BLaER1 treated with 17β-estradiol and CSF1 and Interleukin-3, amounts not matched to agents 10 nM and 100 nM (cell line): ENCODE results near the gene TMEM170B.

ENCODE experiments used
- H3K27ac ChIP-seq, 11 experiments: shearing (Covaris generic); formaldehyde crosslinking; 2 replicates each; pipeline ENCODE4 v1.8.1; 2022
- H3K27me3 ChIP-seq, 11 experiments: shearing (Covaris generic); formaldehyde crosslinking; 2 replicates each; pipeline ENCODE4 v1.8.1; 2022
- H3K36me3 ChIP-seq, 11 experiments: shearing (Covaris generic); formaldehyde crosslinking; 2 replicates each; pipeline ENCODE4 v1.8.1; 2022
- H3K4me1 ChIP-seq, 10 experiments: shearing (Covaris generic); formaldehyde crosslinking; 2 replicates each; pipeline ENCODE4 v1.8.1; 2022
- H3K4me2 ChIP-seq, 11 experiments: shearing (Covaris generic); formaldehyde crosslinking; 2 replicates each; pipeline ENCODE4 v1.8.1; 2022
- H3K4me3 ChIP-seq, 10 experiments: shearing (Covaris generic); formaldehyde crosslinking; 2 replicates each; pipeline ENCODE4 v1.8.1; 2022
- H3K9ac ChIP-seq, 11 experiments: shearing (Covaris generic); formaldehyde crosslinking; 2 replicates each; pipeline ENCODE4 v1.8.1; 2022
- H3K9me3 ChIP-seq, 11 experiments: shearing (Covaris generic); formaldehyde crosslinking; replicated peaks in 1 of 11; 2 replicates each; pipeline ENCODE4 v1.8.1; 2022
- H4K20me1 ChIP-seq, 11 experiments: shearing (Covaris generic); formaldehyde crosslinking; 2 replicates each; pipeline ENCODE4 v1.8.1; 2022
- Cebpa-rat ChIP-seq, 11 experiments: shearing (Covaris generic); IDR thresholded peaks; 2 replicates each; pipeline ENCODE4 v1.8.1; 2022

The TMEM170B gene

DNA sequence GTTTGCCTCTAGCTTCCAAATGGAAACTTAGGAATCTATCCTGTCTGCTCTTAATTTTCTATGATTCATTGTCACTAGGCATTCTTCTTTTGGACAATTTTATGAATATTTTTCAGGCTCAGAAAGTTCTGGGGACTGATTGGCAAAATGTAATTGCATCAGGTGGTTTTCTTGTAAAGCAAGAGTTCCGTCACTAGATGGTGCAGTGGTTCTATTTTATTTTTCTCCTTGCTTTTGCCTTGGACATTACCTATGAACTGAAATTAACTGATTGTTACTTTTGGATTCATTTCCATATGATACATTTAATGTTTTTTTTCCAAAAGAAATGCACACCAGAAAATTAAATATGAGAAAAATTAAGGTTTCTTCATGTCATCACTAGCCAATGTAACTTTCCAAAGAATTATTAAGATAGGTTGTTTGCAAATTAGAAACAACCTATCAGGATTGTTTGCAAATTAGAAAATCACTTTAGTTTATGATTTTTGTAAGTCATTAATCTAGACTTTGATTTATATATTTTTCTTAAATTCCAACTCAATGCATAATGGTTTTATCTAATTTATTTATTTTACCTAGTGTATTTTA is 48.0 kb downstream of the TMEM170B start:
- Histone ChIP-seq H3K9ac (no peak overlapping the region), H3K27me3 (no peaks in the 10 kb centered on the region)
- no peak for TF ChIP-seq Cebpa-rat (IDR thresholded peaks at IDR 0.05)

GRCh38 chr6:11586117-11586516 is 48.6 kb downstream of the TMEM170B start:
- peaks cover 0 to 13% (median 0%) of the 10 kb centered on the region in 10 experiments; a peak in 5 of 20 replicates for H3K4me1 ChIP-seq
- H3K36me3 ChIP-seq = no peaks in the 10 kb centered on the region
- TF ChIP-seq Cebpa-rat (IDR thresholded peaks at IDR 0.05) = no peak
- no peaks in the 10 kb centered on the region; a peak in 1 of 22 replicates for H3K9me3 ChIP-seq
- no peaks in the 10 kb centered on the region for H3K27me3 ChIP-seq
- no peak overlapping the region for H3K4me3 ChIP-seq
- H4K20me1 ChIP-seq = no peaks in the 10 kb centered on the region
- no peak overlapping the region for H3K27ac ChIP-seq
- no peak overlapping the region for H3K9ac ChIP-seq
- no peak overlapping the region for H3K4me2 ChIP-seq

More for the DNA sequence above, 48.0 kb downstream of the TMEM170B start:
- Histone ChIP-seq H3K4me2 (no peak overlapping the region), H3K4me1 (peaks cover 0 to 19% (median 0%) of the 10 kb centered on the region in 10 experiments; a peak in 5 of 20 replicates), H3K36me3 (no peaks in the 10 kb centered on the region), H3K9me3 (no peaks in the 10 kb centered on the region), H4K20me1 (no peaks in the 10 kb centered on the region), H3K4me3 (no peak overlapping the region), H3K27ac (no peak overlapping the region)

GRCh38 chr6:11586536-11586935 is 49.0 kb downstream of the TMEM170B start:
- no peaks in the 10 kb centered on the region for H3K36me3 ChIP-seq
- TF ChIP-seq Cebpa-rat (IDR thresholded peaks at IDR 0.05) = no peak
- peaks cover 0 to 2% (median 0%) of the 10 kb centered on the region in 11 experiments; a peak in 1 of 22 replicates for H3K9me3 ChIP-seq
- H3K4me2 ChIP-seq = no peak overlapping the region
- no peak overlapping the region for H3K27ac ChIP-seq
- no peak overlapping the region for H3K4me3 ChIP-seq
- no peaks in the 10 kb centered on the region for H3K27me3 ChIP-seq
- no peaks in the 10 kb centered on the region for H4K20me1 ChIP-seq
- H3K4me1 ChIP-seq = peaks cover 0 to 9% (median 0%) of the 10 kb centered on the region in 10 experiments; a peak in 2 of 20 replicates
- H3K9ac ChIP-seq = no peak overlapping the region; a peak in 1 of 22 replicates

DNA sequence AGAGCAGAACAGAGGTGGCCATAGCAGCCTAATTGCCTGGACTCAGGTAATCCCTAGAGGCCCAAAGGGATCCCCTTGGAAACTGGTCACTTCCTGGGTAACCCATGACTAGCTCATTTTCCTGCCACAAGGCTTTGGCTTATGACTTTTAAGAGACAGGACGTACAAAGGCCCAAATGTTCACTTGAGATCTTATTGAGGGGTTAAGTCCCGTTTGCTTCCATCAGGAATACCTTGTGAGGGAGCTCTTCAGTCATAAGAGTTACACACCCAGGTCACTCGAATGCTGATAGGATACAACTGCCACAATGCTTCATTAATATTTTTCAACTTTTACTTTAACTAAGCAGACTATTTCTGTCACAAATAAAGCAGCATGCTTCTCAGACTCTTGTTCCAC is 51.7 kb downstream of the TMEM170B start:
- Histone ChIP-seq H3K27ac (no peak overlapping the region), H3K9me3 (peaks cover 0 to 4% (median 0%) of the 10 kb centered on the region in 11 experiments; a peak in 1 of 22 replicates), H3K4me2 (no peak overlapping the region), H3K4me3 (no peak overlapping the region), H3K9ac (no peak overlapping the region), H3K27me3 (no peaks in the 10 kb centered on the region), H3K4me1 (peaks cover 0 to 6% (median 0%) of the 10 kb centered on the region in 10 experiments; a peak in 1 of 20 replicates), H3K36me3 (no peaks in the 10 kb centered on the region), H4K20me1 (no peaks in the 10 kb centered on the region)
- no peak for TF ChIP-seq Cebpa-rat (IDR thresholded peaks at IDR 0.05)

DNA sequence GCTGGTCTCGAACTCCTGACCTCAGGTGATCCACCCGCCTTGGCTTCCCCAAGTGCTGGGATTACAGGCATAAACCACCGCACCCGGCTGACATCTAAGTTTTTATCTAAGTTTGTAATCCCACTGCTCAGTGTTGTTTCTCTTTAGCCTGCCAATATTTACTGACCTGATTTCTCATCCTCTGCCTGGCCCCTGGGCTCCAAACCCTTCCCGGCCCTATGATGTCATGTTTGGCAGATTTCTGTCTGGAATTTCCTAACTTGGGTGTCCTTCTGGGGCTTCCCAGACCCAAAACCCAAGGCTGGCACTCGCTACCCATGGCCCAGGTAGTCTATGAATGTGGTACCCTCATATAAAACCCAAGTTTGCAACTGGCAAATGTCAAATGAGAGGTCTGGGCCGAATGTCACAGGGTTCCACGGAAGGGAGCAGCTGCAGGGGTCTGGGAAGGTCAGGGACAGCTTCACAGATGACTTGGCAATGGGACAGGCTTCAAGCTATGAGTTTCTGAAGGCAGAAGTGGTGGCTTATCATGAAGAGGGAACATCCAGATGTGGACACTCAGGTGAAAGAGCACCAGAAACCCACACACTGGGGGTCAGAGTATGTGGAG is 54.9 kb downstream of the TMEM170B start:
- Histone ChIP-seq H3K36me3 (no peaks in the 10 kb centered on the region), H3K4me3 (no peak overlapping the region), H3K9ac (no peak overlapping the region), H4K20me1 (no peaks in the 10 kb centered on the region), H3K27ac (no peak overlapping the region), H3K4me1 (peaks cover 0 to 2% (median 0%) of the 10 kb centered on the region in 10 experiments; a peak in 1 of 20 replicates), H3K9me3 (peaks cover 0 to 4% (median 0%) of the 10 kb centered on the region in 11 experiments; a peak in 1 of 22 replicates), H3K4me2 (no peak overlapping the region), H3K27me3 (no peaks in the 10 kb centered on the region)
- TF ChIP-seq Cebpa-rat (IDR thresholded peaks at IDR 0.05) = no peak

- H3K9ac ChIP-seq = no peak overlapping the region
- H3K4me1 ChIP-seq = peaks cover 0 to 8% (median 0%) of the 10 kb centered on the region in 10 experiments; a peak in 2 of 20 replicates
- H3K9me3 ChIP-seq = peaks cover 0 to 4% (median 0%) of the 10 kb centered on the region in 11 experiments; a peak in 1 of 22 replicates
- no peak overlapping the region for H3K4me2 ChIP-seq
- H3K36me3 ChIP-seq = no peaks in the 10 kb centered on the region
- no peak overlapping the region for H3K4me3 ChIP-seq
- no peak for TF ChIP-seq Cebpa-rat (IDR thresholded peaks at IDR 0.05)
- no peaks in the 10 kb centered on the region for H3K27me3 ChIP-seq
- no peak overlapping the region for H3K27ac ChIP-seq
- H4K20me1 ChIP-seq = no peaks in the 10 kb centered on the region
Measured at GRCh38 chr6:11593096-11593495, 55.5 kb downstream of the TMEM170B start.

- Histone ChIP-seq H3K4me3 (no peak overlapping the region), H4K20me1 (no peaks in the 10 kb centered on the region), H3K9me3 (peaks cover 0 to 4% (median 0%) of the 10 kb centered on the region in 11 experiments; a peak in 2 of 22 replicates)
Measured at GRCh38 chr6:11595903-11596302, 58.4 kb downstream of the TMEM170B start.

GRCh38 chr6:11596640-11597237 is 59.2 kb downstream of the TMEM170B start:
- no peak overlapping the region for H3K4me2 ChIP-seq
- H3K36me3 ChIP-seq = no peaks in the 10 kb centered on the region
- H3K4me3 ChIP-seq = no peak overlapping the region
- H4K20me1 ChIP-seq = no peaks in the 10 kb centered on the region
- H3K9me3 ChIP-seq = peaks cover 0 to 3% (median 0%) of the 10 kb centered on the region in 11 experiments; a peak in 1 of 22 replicates
- TF ChIP-seq Cebpa-rat (IDR thresholded peaks at IDR 0.05) = no peak
- no peak overlapping the region for H3K27ac ChIP-seq
- H3K27me3 ChIP-seq = no peaks in the 10 kb centered on the region
- H3K4me1 ChIP-seq = peaks cover 0 to 8% (median 0%) of the 10 kb centered on the region in 10 experiments; a peak in 2 of 20 replicates
- H3K9ac ChIP-seq = no peak overlapping the region

More at GRCh38 chr6:11595903-11596302, 58.4 kb downstream of the TMEM170B start:
- peaks cover 0 to 8% (median 0%) of the 10 kb centered on the region in 10 experiments; a peak in 2 of 20 replicates for H3K4me1 ChIP-seq
- no peak for TF ChIP-seq Cebpa-rat (IDR thresholded peaks at IDR 0.05)
- H3K4me2 ChIP-seq = no peak overlapping the region
- H3K36me3 ChIP-seq = no peaks in the 10 kb centered on the region
- H3K9ac ChIP-seq = no peak overlapping the region
- no peaks in the 10 kb centered on the region for H3K27me3 ChIP-seq
- no peak overlapping the region for H3K27ac ChIP-seq

DNA sequence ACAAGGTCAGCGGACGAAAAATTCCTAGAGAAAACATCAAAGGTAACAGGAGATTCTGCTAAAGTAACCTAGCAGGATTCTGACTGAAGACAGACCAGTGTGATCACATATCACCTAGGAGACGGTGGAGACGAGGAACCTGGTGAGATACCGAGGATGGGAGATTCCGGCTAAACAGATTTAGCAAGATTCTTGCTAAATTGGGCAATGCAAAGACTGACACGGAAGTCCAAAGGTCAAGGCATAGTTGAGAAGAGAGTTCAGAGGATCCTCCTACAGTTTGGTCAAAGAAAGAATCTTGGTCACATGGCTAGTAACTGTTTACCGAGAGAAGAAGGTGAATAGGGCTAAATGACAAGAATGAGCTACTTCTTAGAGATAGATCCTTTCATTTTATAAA is 61.1 kb downstream of the TMEM170B start:
- no peaks in the 10 kb centered on the region for H3K27me3 ChIP-seq
- no peak for TF ChIP-seq Cebpa-rat (IDR thresholded peaks at IDR 0.05)
- H3K36me3 ChIP-seq = no peaks in the 10 kb centered on the region
- no peak overlapping the region for H3K4me3 ChIP-seq
- no peak overlapping the region for H3K27ac ChIP-seq
- no peak overlapping the region for H3K4me2 ChIP-seq
- peaks cover 0 to 3% (median 0%) of the 10 kb centered on the region in 11 experiments; a peak in 1 of 22 replicates for H3K9me3 ChIP-seq
- peaks cover 0 to 8% (median 0%) of the 10 kb centered on the region in 10 experiments; a peak in 2 of 20 replicates for H3K4me1 ChIP-seq
- no peaks in the 10 kb centered on the region for H4K20me1 ChIP-seq
- no peak overlapping the region for H3K9ac ChIP-seq
